H1 (cell line): ENCODE measurements around the gene ACSL6. TPM values are rescaled to one million over a fixed set of nuclear protein-coding genes. Genes with fewer than 3 reads are reported as not detected.

Source experiments
- CTCF ChIA-PET: fragments of 300-600 bp; sonication (Branson Sonifier 250); formaldehyde crosslinking; loops from one replicate; lab custom pipeline; 2021; ENCODE audit not compliant: partially characterized antibody; lab: Charles Lee
- POLR2A ChIA-PET: fragments of 300-600 bp; sonication (Branson Sonifier 250); formaldehyde crosslinking; loops from one replicate; lab custom pipeline; 2021; ENCODE audit warnings: inconsistent platforms; ENCODE audit not compliant: partially characterized antibody; lab: Charles Lee
- DNase-seq, 2 experiments: peaks; one replicate each; pipeline versions ENCODE4 v3.0.0 to v3.0.0-alpha.2; 2010 to 2022; ENCODE audit warnings: low spot score in 2 of 2, low read depth in 1 of 2, mixed read lengths in 1 of 2
- FAIRE-seq: peaks from 2 replicates; lab custom pipeline; 2011; peaks lifted over from hg19 to GRCh38; lab: Jason Lieb, UNC
- H2AFZ ChIP-seq: 2 replicates; pipeline ENCODE4 v1.8.1; 2012; ENCODE audit warnings: low read length, inconsistent platforms
- H2AK5ac ChIP-seq: 2 replicates; pipeline ENCODE4 v1.6.1; 2013; ENCODE audit warnings: low read depth, low read length
- H2BK120ac ChIP-seq: replicated peaks from 2 replicates; pipeline ENCODE3; 2013; ENCODE audit warnings: low read depth, low read length, inconsistent platforms
- H2BK12ac ChIP-seq: 2 replicates; pipeline ENCODE4 v1.6.1; 2013; ENCODE audit warnings: low read depth, low read length
- H2BK15ac ChIP-seq: 2 replicates; pipeline ENCODE4 v1.6.1; 2013; ENCODE audit warnings: low read length
- H2BK20ac ChIP-seq: 2 replicates; pipeline ENCODE4 v1.6.1; 2013; ENCODE audit warnings: low read length
- H2BK5ac ChIP-seq: 2 replicates; pipeline ENCODE4 v1.6.1; 2013; ENCODE audit warnings: low read depth, low read length
- H3K14ac ChIP-seq: 2 replicates; pipeline ENCODE4 v1.6.1; 2013; ENCODE audit warnings: inconsistent platforms; ENCODE audit not compliant: insufficient read length
- H3K18ac ChIP-seq: 2 replicates; pipeline ENCODE4 v1.6.1; 2013; ENCODE audit warnings: low read length; ENCODE audit errors: extremely low read depth
- H3K23ac ChIP-seq: 2 replicates; pipeline ENCODE4 v1.6.1; 2013; ENCODE audit warnings: inconsistent platforms; ENCODE audit not compliant: insufficient read length
- H3K23me2 ChIP-seq: 2 replicates; pipeline ENCODE4 v1.6.1; 2013; ENCODE audit warnings: low read depth, low read length
- H3K27ac ChIP-seq: 2 replicates; pipeline ENCODE4 v1.6.1; 2011; ENCODE audit warnings: low read depth, low read length, inconsistent platforms
- H3K27me3 ChIP-seq, 4 experiments: replicated peaks in 1 of 4; 1 replicate in 1 of 4; 2 replicates in 3 of 4; pipeline versions ENCODE4 v1.6.1 to v1.8.1; 2011 to 2013; ENCODE audit warnings: low read length in 3 of 4, mild to moderate bottlenecking in 3 of 4, inconsistent platforms in 2 of 4, mixed read lengths in 2 of 4, moderate library complexity in 1 of 4; ENCODE audit not compliant: control insufficient read depth in 3 of 4, insufficient read depth in 3 of 4; ENCODE audit errors: extremely low read depth in 1 of 4
- H3K36me3 ChIP-seq, 4 experiments: 2 replicates each; pipeline versions ENCODE4 v1.6.1 to v1.8.1; 2011 to 2013; ENCODE audit warnings: mild to moderate bottlenecking in 4 of 4, low read length in 3 of 4, moderate library complexity in 2 of 4, control low read depth in 1 of 4, inconsistent platforms in 1 of 4; ENCODE audit not compliant: insufficient read depth in 4 of 4, control insufficient read depth in 2 of 4
- H3K4ac ChIP-seq: replicated peaks from 2 replicates; pipeline ENCODE3; 2013; ENCODE audit warnings: low read length, low read depth, mixed read lengths, inconsistent platforms; ENCODE audit not compliant: insufficient read length
- H3K4me1 ChIP-seq, 4 experiments: replicated peaks in 1 of 4; 1 replicate in 1 of 4; 2 replicates in 3 of 4; pipeline versions ENCODE4 v1.6.1 to v1.8.1; 2011 to 2013; ENCODE audit warnings: low read length in 3 of 4, inconsistent platforms in 2 of 4, mixed read lengths in 1 of 4; ENCODE audit not compliant: insufficient read depth in 4 of 4, control insufficient read depth in 3 of 4
- H3K4me2 ChIP-seq, 2 experiments: 2 replicates each; pipeline versions ENCODE4 v1.6.1 to v1.8.1; 2011 to 2013; ENCODE audit warnings: low read depth in 2 of 2, low read length in 2 of 2, control low read depth in 1 of 2, inconsistent platforms in 1 of 2, mild to moderate bottlenecking in 1 of 2; ENCODE audit not compliant: insufficient read depth in 1 of 2
- H3K4me3 ChIP-seq, 4 experiments: fragments of 200-600, 300-600 bp in 1 of 4; sonication (generic), shearing (Covaris generic), sonication (Bioruptor Twin) in 1 of 4; 2 replicates each; pipeline versions ENCODE4 v1.5.1 to v1.8.1; 2011 to 2016; ENCODE audit warnings: low read length in 4 of 4, low read depth in 3 of 4, control low read depth in 2 of 4, inconsistent platforms in 2 of 4, mild to moderate bottlenecking in 2 of 4, mixed read lengths in 1 of 4, moderate library complexity in 1 of 4; ENCODE audit not compliant: insufficient read depth in 2 of 4; ENCODE audit errors: extremely low read depth in 1 of 4
- H3K56ac ChIP-seq: replicated peaks from 2 replicates; pipeline ENCODE3; 2013; ENCODE audit warnings: low read depth, mild to moderate bottlenecking, mixed read lengths, low read length, inconsistent platforms; ENCODE audit not compliant: insufficient read length
- H3K79me1 ChIP-seq: 2 replicates; pipeline ENCODE4 v1.6.1; 2013; ENCODE audit warnings: low read depth, low read length, control low read depth
- H3K79me2 ChIP-seq, 2 experiments: 2 replicates each; pipeline versions ENCODE4 v1.6.1 to v1.8.1; 2012 to 2013; ENCODE audit warnings: low read length in 2 of 2, mild to moderate bottlenecking in 2 of 2, inconsistent platforms in 1 of 2; ENCODE audit not compliant: insufficient read depth in 2 of 2, control insufficient read depth in 1 of 2
- H3K9ac ChIP-seq, 4 experiments: replicated peaks in 1 of 4; 1 replicate in 1 of 4; 2 replicates in 3 of 4; pipeline versions ENCODE4 v1.6.1 to v1.8.1; 2011 to 2013; ENCODE audit warnings: low read depth in 3 of 4, low read length in 3 of 4, control low read depth in 2 of 4, mild to moderate bottlenecking in 2 of 4, moderate library complexity in 2 of 4, inconsistent platforms in 1 of 4; ENCODE audit errors: extremely low read depth in 1 of 4
- H3K9me3 ChIP-seq, 2 experiments: 2 replicates each; pipeline versions ENCODE4 v1.6.1 to v1.8.1; 2012 to 2013; ENCODE audit warnings: mild to moderate bottlenecking in 2 of 2, moderate library complexity in 2 of 2, control low read depth in 1 of 2, inconsistent platforms in 1 of 2, low read depth in 1 of 2, low read length in 1 of 2, mixed read lengths in 1 of 2; ENCODE audit not compliant: insufficient read depth in 2 of 2
- H4K20me1 ChIP-seq, 2 experiments: replicated peaks in 1 of 2; 2 replicates each; pipeline versions ENCODE3 to v1.8.1; 2011 to 2013; ENCODE audit warnings: inconsistent platforms in 2 of 2, low read length in 2 of 2, mild to moderate bottlenecking in 1 of 2; ENCODE audit not compliant: insufficient read depth in 2 of 2, control insufficient read depth in 1 of 2
- H4K5ac ChIP-seq: 2 replicates; pipeline ENCODE4 v1.6.1; 2013; ENCODE audit warnings: low read length, low read depth, mixed read lengths, inconsistent platforms; ENCODE audit not compliant: insufficient read length
- H4K8ac ChIP-seq: 2 replicates; pipeline ENCODE4 v1.8.0; 2013; ENCODE audit warnings: mild to moderate bottlenecking, moderate library complexity, low read length, inconsistent platforms; ENCODE audit not compliant: insufficient read depth; ENCODE audit errors: extremely low read depth
- H4K91ac ChIP-seq: replicated peaks from 2 replicates; pipeline ENCODE3; 2013; ENCODE audit warnings: low read length, mixed read lengths, inconsistent platforms; ENCODE audit not compliant: insufficient read length
- KDM4A ChIP-seq: IDR thresholded peaks from one replicate; pipeline ENCODE4 v1.7.1; 2012; ENCODE audit warnings: low read depth, mild to moderate bottlenecking, moderate library complexity, low read length, inconsistent platforms; ENCODE audit not compliant: severe bottlenecking
- POU5F1 ChIP-seq: IDR thresholded peaks from 2 replicates; pipeline ENCODE4 v1.6.1; 2011; ENCODE audit warnings: low read depth, mild to moderate bottlenecking, low read length, moderate library complexity
- RNF2 ChIP-seq: fragments of 200-900, 300-1000 bp; sonication (generic); IDR thresholded peaks from 2 replicates; pipeline ENCODE4 v1.7.1; 2016; ENCODE audit warnings: borderline replicate concordance, low read depth, mild to moderate bottlenecking, antibody characterized with exemption, low read length; ENCODE audit not compliant: poor library complexity, severe bottlenecking; ENCODE audit errors: missing control alignments
- SIN3A ChIP-seq, 2 experiments: IDR thresholded peaks in 1 of 2; conservative IDR thresholded peaks in 1 of 2; 2 replicates each; pipeline ENCODE4 v1.6.1; 2011 to 2012; ENCODE audit warnings: low read length in 2 of 2, improper control_type of control experiment in 1 of 2, low read depth in 1 of 2, mild to moderate bottlenecking in 1 of 2
- SIRT6 ChIP-seq: IDR thresholded peaks from one replicate; pipeline ENCODE4 v1.7.1; 2012; ENCODE audit warnings: low read length, inconsistent platforms
- SP4 ChIP-seq: IDR thresholded peaks from 2 replicates; pipeline ENCODE4 v1.6.1; 2012; ENCODE audit warnings: low read length, inconsistent platforms
- polyA plus RNA-seq, 7 experiments: library from polyadenylated mRNA; depleted of rRNA in 3 of 7; stranded (reverse) in 5 of 7; unstranded in 2 of 7; fragments of >200 nt in 5 of 7; fragments of 200-250 nt in 2 of 7; gene quantifications; 1 replicate in 5 of 7; 2 replicates in 1 of 7; 4 replicates in 1 of 7; pipeline versions ENCODE4 v1.2.1 to v1.2.3, GENCODE V29; 2011 to 2013; ENCODE audit warnings: missing spikeins in 2 of 7, mixed read lengths in 2 of 7
- total RNA-seq: library from RNA; stranded (reverse); fragmentation: NEBNext Ultra II Directional; extraction: Animal tissue kit (Norgen Biotek cat#: 25700); gene quantifications from 2 replicates; pipeline ENCODE4 v1.2.1, GENCODE V29; 2021

ACSL6 gene
- total and polyA plus RNA-seq, 2 of the 8 experiments (the other 6 are each of a cell fraction or from before 2014, with no cell fraction given) = 2.3 to 2.4 TPM

DNA sequence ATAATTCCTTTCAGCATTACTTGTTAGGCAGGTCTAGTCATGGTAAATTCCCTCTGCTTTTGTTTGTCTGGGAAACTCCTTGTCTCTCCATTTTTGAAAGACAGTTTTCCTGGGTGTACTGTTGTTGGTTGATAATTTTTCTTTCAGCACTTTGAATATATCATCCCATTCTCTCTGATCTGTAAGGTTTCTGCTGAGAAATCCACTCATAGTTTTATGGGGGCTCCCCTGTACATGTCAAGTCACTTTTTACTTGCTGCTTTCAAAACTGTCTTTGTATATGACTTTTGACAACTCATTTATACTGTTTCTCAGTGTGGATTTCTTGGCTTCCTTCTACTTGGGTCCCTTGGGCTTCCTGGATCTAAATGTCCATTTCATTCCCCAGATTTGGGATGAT lies 82.5 kb downstream of the ACSL6 start:
- DNase-seq (no peak), FAIRE-seq (no peak)
- Histone ChIP-seq H3K9ac (no peak overlapping the region), H3K27ac (no peak overlapping the region), H4K91ac (no peak overlapping the region), H3K56ac (no peak overlapping the region), H2BK5ac (no peak overlapping the region), H3K18ac (no peak overlapping the region), H3K23ac (no peak overlapping the region), H4K20me1 (no peaks in the 10 kb centered on the region), H2BK12ac (no peak overlapping the region), H3K4me3 (no peak overlapping the region), H3K79me2 (no peaks in the 10 kb centered on the region), H2BK15ac (no peak overlapping the region), H3K14ac (no peak overlapping the region), H2AK5ac (no peak overlapping the region), H4K5ac (no peak overlapping the region), H3K27me3 (no peaks in the 10 kb centered on the region), H2AFZ (no peak overlapping the region), H3K4me2 (no peak overlapping the region), H3K4me1 (no peaks in the 10 kb centered on the region; a peak in 1 of 7 replicates), H3K23me2 (no peaks in the 10 kb centered on the region), H3K4ac (no peak overlapping the region), H2BK120ac (no peak overlapping the region), H2BK20ac (no peak overlapping the region), H3K36me3 (no peaks in the 10 kb centered on the region), H3K79me1 (no peaks in the 10 kb centered on the region), H3K9me3 (peaks cover 3 to 8% of the 10 kb centered on the region in 2 experiments; a peak in 2 of 4 replicates), H4K8ac (no peak overlapping the region)
- POLR2A ChIA-PET = no interaction called here
- CTCF ChIA-PET = no interaction called here
- no peak for TF ChIP-seq SIRT6
- TF ChIP-seq SP4 = no peak
- TF ChIP-seq KDM4A = no peak
- TF ChIP-seq POU5F1 = no peak
- TF ChIP-seq RNF2 = no peak
- no peak for TF ChIP-seq SIN3A (conservative IDR thresholded peaks at IDR 0.05 in 1 of 2, IDR thresholded peaks at IDR 0.05 in 1 of 2; ENCODE audit: low read depth in 1 of 2, low read length in 2 of 2)
